M059J (cell line): ENCODE data around the gene DST. TPM values are rescaled to one million over a fixed set of nuclear protein-coding genes. Genes with fewer than 3 reads are reported as not detected.

ENCODE experiments used
- DNase-seq: peaks from one replicate; pipeline ENCODE4 v3.0.0-alpha.2; 2012; ENCODE audit warnings: low read depth
- total RNA-seq: library from RNA; depleted of rRNA; stranded (reverse); fragments of >200 nt; shearing (Covaris generic); gene quantifications from 2 replicates; pipeline ENCODE4 v1.2.3, GENCODE V29; 2014

Gene DST
- total RNA-seq, 1 experiment from 2014 or later, result 179 TPM

DNA sequence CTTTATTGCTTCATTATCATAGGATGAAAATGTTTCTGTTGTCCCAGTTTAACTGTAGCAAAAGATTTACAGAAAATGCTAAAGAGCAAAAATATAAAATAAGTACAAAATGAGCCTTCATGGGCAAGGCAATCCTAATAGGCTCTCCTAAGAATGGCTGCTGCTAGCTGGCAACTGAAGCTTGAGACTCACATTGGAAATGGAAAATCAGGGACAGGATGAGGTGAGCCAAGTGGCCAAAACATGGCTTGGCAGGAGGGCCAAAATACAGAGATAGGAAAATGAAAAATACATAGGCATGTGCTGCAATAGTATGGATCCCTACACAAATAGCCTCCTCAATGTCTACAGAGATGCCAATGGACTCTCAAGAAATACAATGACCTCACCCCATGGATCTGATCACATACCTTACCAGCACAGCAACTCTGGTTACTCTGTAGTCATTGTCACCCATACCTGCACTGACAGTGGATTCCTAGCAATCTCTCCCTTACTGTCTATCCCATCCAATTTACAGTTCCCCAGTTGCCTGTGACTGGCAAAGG lies 105.4 kb downstream of the DST start:
- DNase-seq, result no peak

DNA sequence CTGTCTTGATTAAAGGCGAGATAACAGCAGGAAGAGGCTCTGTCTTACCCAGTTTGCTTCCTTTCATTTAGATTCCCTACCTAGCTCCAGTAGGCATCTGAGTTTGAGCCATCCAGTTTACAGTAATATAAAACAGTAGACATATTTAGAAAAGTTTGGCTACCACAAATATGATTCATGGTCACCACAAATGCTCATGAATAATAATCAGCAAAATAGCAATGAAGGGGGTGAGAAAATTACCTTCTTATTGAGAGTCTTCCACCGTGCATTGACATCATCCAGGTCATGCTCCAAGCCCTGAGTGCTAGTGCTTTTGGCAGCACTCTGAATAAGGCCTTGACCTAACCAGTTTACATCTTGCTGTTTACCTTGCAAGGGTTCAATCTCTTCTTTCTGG lies 106.2 kb downstream of the DST start:
- DNase-seq, result peak; percentile 70

GRCh38 chr6:56535626-56536025 lies 107.1 kb downstream of the DST start:
- no peak for DNase-seq

GRCh38 chr6:56534680-56535419 lies 107.8 kb downstream of the DST start:
- no peak for DNase-seq

GRCh38 chr6:56532766-56533551 lies 109.7 kb downstream of the DST start:
- no peak for DNase-seq

DNA sequence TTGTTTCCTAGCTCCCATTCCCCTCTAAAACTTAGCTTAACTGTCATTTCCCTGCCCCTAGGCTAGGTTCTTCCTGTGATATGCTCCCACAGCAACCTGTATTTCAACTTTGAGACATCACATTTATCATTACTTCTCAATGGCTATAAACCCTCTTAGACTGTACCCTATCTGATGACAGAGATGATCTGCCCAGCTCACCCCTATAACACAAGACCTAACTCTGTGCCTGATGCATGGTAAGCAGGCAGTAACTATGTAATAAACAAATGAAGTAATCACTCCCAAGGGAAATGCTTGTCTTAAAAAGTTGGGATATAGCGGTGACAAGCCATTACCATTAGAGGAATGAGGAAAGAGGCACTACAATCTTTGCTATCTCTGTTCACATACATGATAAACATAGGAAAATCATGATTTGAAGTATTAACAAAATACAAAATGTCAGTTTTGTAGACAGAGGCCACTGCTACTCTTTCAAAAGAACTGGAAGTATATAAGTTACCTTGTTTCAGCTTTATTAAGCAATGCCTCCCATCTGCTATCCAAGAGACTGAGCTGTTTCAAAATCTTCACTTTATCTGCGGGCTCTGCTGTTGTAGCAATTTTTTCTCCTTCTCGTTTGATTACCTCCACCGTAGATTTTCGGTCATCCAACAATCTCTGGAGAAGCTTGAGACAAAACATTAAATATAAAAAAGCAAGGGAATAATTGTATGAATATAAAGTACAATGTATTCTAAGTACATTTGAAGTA lies 110.7 kb downstream of the DST start:
- DNase-seq, result no peak

GRCh38 chr6:56529594-56530191 lies 113.0 kb downstream of the DST start:
- DNase-seq, result peak; percentile 64

DNA sequence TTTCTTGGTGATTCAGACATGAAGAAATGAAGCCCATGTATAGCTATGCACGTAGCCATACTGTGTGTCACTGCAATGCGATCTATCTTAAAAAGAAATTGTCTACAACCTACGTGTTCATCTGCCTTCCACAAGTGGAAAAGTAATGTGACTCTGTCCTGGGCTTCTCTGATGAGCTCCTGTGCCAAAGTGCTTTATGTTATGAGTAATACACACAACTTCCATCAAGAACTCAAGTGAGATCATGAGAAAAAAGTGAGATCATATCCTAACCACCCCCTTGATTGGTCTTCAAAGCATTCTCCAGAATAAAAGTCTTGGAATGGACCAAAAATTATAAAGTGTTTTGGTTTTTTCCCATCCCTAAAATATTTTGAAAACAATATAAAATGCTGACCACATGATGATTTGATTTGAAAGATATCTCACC lies 114.3 kb downstream of the DST start:
- DNase-seq, result peak; percentile 96

GRCh38 chr6:56527934-56528333 lies 114.8 kb downstream of the DST start:
- no peak for DNase-seq

- no peak for DNase-seq
Observed at GRCh38 chr6:56526860-56527544, 115.7 kb downstream of the DST start.

DNA sequence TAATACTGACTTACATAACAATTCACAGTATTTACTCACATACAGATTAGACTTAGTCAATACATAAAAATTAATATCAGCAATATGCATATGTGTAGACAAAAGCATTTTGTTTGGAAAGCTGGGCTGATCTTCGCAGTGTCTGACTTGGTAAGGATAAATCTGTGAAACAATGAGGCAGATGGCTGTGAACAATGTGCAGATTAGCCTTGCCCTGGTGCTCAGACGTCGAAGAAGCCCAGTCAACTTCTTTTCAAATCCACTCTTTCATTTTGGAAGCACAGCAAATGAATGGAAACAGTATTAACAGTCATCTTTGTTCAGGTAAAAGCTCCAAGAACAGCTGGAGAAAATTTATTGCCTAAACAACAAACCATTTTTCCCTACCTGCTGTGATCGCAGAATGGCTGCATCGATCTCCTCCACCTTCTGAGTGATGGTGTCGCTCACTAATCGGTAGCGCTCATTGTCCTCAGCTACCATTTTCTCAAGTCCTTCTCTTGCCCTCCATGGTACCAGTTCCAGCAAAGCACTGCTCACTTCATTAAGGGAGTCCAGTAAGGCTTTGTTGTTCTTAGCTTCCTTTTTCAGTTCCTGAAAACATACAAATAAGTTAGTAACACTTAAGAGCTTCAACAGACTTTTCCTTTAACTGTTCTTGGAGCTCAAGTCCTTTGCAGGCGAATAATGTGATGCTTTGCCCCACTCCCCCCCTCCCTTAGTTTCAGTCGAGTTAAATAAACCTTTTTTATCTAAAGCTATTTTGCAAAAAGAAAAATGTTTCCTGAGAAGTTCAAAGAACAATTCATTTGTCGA lies 116.5 kb downstream of the DST start:
- DNase-seq, result no peak

DNA sequence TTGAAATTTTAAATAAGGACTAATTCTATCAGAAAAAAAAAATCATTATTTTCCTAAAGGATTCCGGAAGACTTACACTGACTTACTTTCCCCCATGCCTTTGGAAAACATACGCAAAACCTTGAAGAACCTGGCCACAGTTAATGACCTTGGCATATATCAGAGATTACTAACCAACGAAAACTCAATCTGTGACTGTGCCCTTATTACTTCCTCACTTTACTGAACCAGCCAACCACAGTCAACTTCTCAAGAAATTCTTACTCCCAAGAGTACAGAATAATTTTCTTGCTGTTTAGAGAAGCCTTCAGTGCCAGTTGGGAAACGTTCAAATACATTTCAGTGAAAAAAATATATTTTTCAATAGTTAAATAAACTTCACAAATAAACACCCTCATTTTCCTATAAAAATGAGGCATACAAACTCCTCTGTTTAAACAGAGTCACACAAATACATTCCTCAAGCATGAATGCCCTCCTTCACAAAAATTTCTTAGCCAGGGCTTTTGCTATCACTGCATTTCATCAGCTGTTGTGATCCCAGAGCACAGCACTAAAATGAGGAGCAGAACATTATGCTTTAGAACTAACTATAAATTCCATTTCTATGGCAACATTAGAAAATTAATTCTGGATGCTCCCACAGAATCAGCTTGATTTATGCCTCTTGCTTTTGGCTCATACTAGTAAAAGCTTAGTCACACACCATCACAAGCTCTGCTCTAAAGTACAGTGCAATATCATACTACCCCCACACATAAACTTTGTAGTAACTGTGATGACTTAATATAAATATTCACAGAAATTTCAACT lies 117.6 kb downstream of the DST start:
- DNase-seq, result peak; percentile 96

- no peak for DNase-seq
Observed at GRCh38 chr6:56522495-56523270, 120.0 kb downstream of the DST start.

- no peak for DNase-seq
Observed at GRCh38 chr6:56521976-56522375, 120.7 kb downstream of the DST start.

DNA sequence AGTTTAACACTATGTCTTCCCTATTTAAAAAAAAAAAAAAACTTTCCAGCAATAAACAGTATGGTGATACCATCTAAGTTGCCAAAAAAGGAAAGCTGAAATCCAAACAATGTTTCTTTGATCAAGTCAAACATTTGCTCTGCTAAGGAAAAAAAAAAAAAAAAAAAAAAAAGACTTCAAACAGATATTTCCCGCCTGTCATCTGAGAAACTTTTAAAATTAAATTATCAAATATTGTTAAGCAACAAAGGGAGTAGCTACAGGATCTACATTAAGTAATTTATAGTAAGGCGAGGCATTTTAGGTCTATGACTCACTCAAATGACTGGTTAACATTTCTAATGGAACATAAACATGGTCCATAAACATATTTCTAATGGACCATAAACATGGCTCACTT lies 121.2 kb downstream of the DST start:
- no peak for DNase-seq

GRCh38 chr6:56520218-56520617 lies 122.5 kb downstream of the DST start:
- no peak for DNase-seq

- DNase-seq, result no peak
Observed at GRCh38 chr6:56518995-56519767, 123.5 kb downstream of the DST start.
